Measurements from ENCODE around the gene FAM170B. TPM values are rescaled to one million over a fixed set of nuclear protein-coding genes. Genes with fewer than 3 reads are reported as not detected.

Gene FAM170B
- total and polyA plus RNA-seq, 4 donors: 0.13 to 0.34 TPM; not detected in 2

DNA sequence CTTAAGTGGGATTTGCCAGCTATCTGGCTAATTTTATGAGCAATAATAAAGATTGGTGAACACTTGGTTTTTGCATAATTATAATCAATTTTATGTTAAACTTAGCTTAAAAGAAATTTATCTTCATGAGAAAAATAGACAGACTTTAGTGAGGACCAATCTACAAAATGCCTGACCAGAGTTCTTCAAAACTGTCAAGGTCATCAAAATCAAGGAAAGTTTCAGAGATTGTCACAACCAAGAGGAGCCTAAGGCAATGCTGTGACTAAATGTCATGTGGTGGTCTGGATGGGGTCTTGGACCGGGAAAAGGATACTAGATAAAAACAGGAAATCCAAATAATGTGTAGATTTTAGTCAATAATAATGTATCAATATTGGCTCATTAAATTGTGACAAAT is 17.7 kb upstream of the FAM170B start:
- WGBS, 2 donors: 80 to 85% methylated on average over 1 of the region's 1 CpG
- Histone ChIP-seq H3K4me3 (no peak overlapping the region), H3K27ac (ENCODE audit: low read depth in 1 of 2, low read length in 1 of 2) (no peak overlapping the region), H3K27me3 (ENCODE audit: control insufficient read depth in 3 of 3, insufficient read depth in 3 of 3, low read length in 2 of 3) (no peaks in the 10 kb centered on the region), H3K36me3 (ENCODE audit: control insufficient read depth in 4 of 4, insufficient read depth in 4 of 4, low read length in 4 of 4) (no peaks in the 10 kb centered on the region), H3K9me3 (ENCODE audit: control insufficient read depth in 4 of 4, insufficient read depth in 3 of 4, low read length in 3 of 4) (peaks cover 0 to 4% (median 0%) of the 10 kb centered on the region in 4 donors), H3K4me1 (ENCODE audit: control insufficient read depth in 5 of 5, insufficient read depth in 5 of 5, low read length in 5 of 5) (peaks cover 0 to 9% (median 2%) of the 10 kb centered on the region in 5 donors), H3K9ac (ENCODE audit: insufficient read depth in 1 of 2, low read length in 2 of 2) (no peak overlapping the region)
- no peak for DNase-seq
- no peak for ATAC-seq (ENCODE audit: insufficient read depth, low FRiP score)
- TF ChIP-seq, protein P1, sequence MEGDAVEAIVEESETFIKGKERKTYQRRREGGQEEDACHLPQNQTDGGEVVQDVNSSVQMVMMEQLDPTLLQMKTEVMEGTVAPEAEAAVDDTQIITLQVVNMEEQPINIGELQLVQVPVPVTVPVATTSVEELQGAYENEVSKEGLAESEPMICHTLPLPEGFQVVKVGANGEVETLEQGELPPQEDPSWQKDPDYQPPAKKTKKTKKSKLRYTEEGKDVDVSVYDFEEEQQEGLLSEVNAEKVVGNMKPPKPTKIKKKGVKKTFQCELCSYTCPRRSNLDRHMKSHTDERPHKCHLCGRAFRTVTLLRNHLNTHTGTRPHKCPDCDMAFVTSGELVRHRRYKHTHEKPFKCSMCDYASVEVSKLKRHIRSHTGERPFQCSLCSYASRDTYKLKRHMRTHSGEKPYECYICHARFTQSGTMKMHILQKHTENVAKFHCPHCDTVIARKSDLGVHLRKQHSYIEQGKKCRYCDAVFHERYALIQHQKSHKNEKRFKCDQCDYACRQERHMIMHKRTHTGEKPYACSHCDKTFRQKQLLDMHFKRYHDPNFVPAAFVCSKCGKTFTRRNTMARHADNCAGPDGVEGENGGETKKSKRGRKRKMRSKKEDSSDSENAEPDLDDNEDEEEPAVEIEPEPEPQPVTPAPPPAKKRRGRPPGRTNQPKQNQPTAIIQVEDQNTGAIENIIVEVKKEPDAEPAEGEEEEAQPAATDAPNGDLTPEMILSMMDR (IDR thresholded peaks at IDR 0.05; ENCODE audit: control extremely low read depth, extremely low read depth): no peak

DNA sequence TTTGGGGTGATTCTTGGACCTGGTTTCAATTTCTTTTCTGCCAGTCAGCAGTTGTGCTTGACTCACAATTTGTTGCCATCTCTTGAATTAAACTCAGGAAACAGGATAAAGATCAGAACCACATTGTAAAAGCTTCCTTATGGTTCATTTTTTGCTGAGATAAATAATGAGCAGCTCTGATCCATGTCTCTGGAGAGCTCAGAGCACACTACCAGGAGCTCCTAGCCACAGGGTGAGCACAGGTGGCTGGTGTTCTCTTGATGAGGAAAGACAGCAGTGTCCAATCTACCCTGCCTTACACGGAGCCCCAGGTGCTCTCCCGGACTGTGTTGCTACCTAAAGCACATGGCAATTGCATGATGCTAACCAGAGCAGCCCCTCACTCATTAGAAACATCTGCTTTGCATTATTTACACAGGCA is 17.2 kb upstream of the FAM170B start:
- DNase-seq: no peak
- H3K36me3 ChIP-seq (ENCODE audit: control insufficient read depth in 4 of 4, insufficient read depth in 4 of 4, low read length in 4 of 4): no peaks in the 10 kb centered on the region
- H3K27ac ChIP-seq (ENCODE audit: low read depth in 1 of 2, low read length in 1 of 2): no peak overlapping the region
- TF ChIP-seq, protein P1 (IDR thresholded peaks at IDR 0.05; ENCODE audit: control extremely low read depth, extremely low read depth): no peak
- 30 to 51% methylated on average over 2 of the region's 2 CpGs for WGBS, 2 donors
- no peak overlapping the region for H3K9ac ChIP-seq (ENCODE audit: insufficient read depth in 1 of 2, low read length in 2 of 2)
- H3K27me3 ChIP-seq (ENCODE audit: control insufficient read depth in 3 of 3, insufficient read depth in 3 of 3, low read length in 2 of 3): no peaks in the 10 kb centered on the region
- H3K4me3 ChIP-seq: no peak overlapping the region
- no peak for ATAC-seq (ENCODE audit: insufficient read depth, low FRiP score)
- H3K4me1 ChIP-seq (ENCODE audit: control insufficient read depth in 5 of 5, insufficient read depth in 5 of 5, low read length in 5 of 5): peaks cover 0 to 9% (median 2%) of the 10 kb centered on the region in 5 donors
- peaks cover 0 to 4% (median 0%) of the 10 kb centered on the region in 4 donors for H3K9me3 ChIP-seq (ENCODE audit: control insufficient read depth in 4 of 4, insufficient read depth in 3 of 4, low read length in 3 of 4)

DNA sequence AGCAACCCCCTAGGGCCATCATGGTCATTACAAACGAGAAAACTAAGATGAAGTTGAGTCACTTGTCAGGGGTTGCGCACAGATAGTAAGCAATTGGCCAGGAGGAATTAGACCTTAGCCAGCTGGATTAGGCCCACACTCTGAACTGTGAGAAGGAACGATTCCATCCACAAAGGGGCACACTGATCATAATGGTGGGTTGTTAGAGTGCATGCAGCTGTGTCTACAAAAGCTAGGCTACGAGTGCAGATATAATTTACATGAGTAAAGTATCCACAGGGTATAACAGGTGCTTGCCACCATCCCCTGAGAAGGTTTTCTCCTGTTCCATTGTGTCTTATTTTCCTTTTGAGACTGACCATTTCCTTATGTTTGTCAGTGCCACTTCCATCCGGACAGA is 16.6 kb upstream of the FAM170B start:
- Histone ChIP-seq H3K4me3 (no peak overlapping the region), H3K9ac (ENCODE audit: insufficient read depth in 1 of 2, low read length in 2 of 2) (no peak overlapping the region), H3K36me3 (ENCODE audit: control insufficient read depth in 4 of 4, insufficient read depth in 4 of 4, low read length in 4 of 4) (no peaks in the 10 kb centered on the region), H3K4me1 (ENCODE audit: control insufficient read depth in 5 of 5, insufficient read depth in 5 of 5, low read length in 5 of 5) (peaks cover 0 to 9% (median 2%) of the 10 kb centered on the region in 5 donors), H3K9me3 (ENCODE audit: control insufficient read depth in 4 of 4, insufficient read depth in 3 of 4, low read length in 3 of 4) (peaks cover 0 to 4% (median 0%) of the 10 kb centered on the region in 4 donors), H3K27ac (ENCODE audit: low read depth in 1 of 2, low read length in 1 of 2) (no peak overlapping the region), H3K27me3 (ENCODE audit: control insufficient read depth in 3 of 3, insufficient read depth in 3 of 3, low read length in 2 of 3) (no peaks in the 10 kb centered on the region)
- ATAC-seq (ENCODE audit: insufficient read depth, low FRiP score) (no peak), DNase-seq (no peak)
- 75 to 85% methylated on average over 5 of the region's 5 CpGs for WGBS, 2 donors
- TF ChIP-seq, protein P1 (IDR thresholded peaks at IDR 0.05; ENCODE audit: control extremely low read depth, extremely low read depth): no peak

DNA sequence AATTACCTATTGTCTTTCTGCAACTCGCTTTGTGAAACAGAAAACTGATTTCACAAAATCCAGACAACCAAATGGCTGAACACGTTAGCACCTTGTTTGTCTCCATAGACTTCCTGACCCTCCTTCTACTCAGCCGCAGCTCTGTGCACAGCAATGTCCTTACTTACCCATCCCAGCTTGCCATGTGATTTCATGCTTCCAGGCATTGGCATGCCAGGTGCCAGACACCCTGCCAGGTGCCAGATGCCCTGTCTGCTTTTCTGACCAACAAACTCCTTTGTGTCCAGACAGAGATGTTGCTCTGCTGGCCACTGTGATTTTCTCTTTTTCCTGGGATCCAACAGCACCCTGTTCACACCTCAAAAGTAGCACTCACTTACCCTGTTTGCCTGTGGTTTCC is 16.1 kb upstream of the FAM170B start:
- WGBS, 2 donors: 87 to 93% methylated on average over 3 of the region's 3 CpGs

More for the DNA sequence above, 16.1 kb upstream of the FAM170B start:
- peaks cover 0 to 14% (median 5%) of the 10 kb centered on the region in 5 donors for H3K4me1 ChIP-seq (ENCODE audit: control insufficient read depth in 5 of 5, insufficient read depth in 5 of 5, low read length in 5 of 5)
- H3K36me3 ChIP-seq (ENCODE audit: control insufficient read depth in 4 of 4, insufficient read depth in 4 of 4, low read length in 4 of 4): no peaks in the 10 kb centered on the region
- no peak overlapping the region for H3K9ac ChIP-seq (ENCODE audit: insufficient read depth in 1 of 2, low read length in 2 of 2)
- no peak overlapping the region for H3K4me3 ChIP-seq
- no peak for DNase-seq
- no peaks in the 10 kb centered on the region for H3K27me3 ChIP-seq (ENCODE audit: control insufficient read depth in 3 of 3, insufficient read depth in 3 of 3, low read length in 2 of 3)
- no peak for ATAC-seq (ENCODE audit: insufficient read depth, low FRiP score)
- TF ChIP-seq, protein P1 (IDR thresholded peaks at IDR 0.05; ENCODE audit: control extremely low read depth, extremely low read depth): no peak
- no peak overlapping the region for H3K27ac ChIP-seq (ENCODE audit: low read depth in 1 of 2, low read length in 1 of 2)
- H3K9me3 ChIP-seq (ENCODE audit: control insufficient read depth in 4 of 4, insufficient read depth in 3 of 4, low read length in 3 of 4): peaks cover 0 to 4% (median 0%) of the 10 kb centered on the region in 4 donors

All from lung (tissue), 12 donors.